ENCODE measurements around the gene GPR18. TPM values are rescaled to one million over a fixed set of nuclear protein-coding genes. Genes with fewer than 3 reads are reported as not detected.

Gene GPR18
- polyA plus RNA-seq, 1 donor (not counting 4 experiments of a cell fraction or from before 2014, with no cell fraction given), result not detected

DNA sequence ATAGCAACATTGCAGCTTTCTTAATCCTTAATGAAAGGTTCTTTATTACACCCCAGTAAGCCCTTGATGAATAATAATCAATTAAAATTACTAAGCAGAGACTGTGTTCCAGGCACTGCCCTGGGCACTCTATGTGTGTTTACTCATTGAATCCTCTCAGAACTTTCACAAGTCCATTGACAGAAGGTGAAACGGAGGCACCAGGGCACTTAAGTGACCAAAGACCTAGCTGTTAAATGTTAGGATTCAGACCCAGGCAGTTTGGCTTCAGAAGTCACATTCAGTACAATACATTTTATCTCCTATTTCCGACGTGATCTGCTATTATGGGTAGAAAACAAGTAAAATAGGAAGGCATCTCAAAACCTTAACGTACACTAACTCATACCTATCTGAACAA is 46.4 kb upstream of the GPR18 start:
- Histone ChIP-seq H3K4me1 (ENCODE audit: control insufficient read depth, extremely low read depth, insufficient read depth, low read length) (peaks cover 12% of the 10 kb centered on the region), H3K9me1 (ENCODE audit: control insufficient read depth, extremely low read depth, insufficient read depth, low read length) (no peaks in the 10 kb centered on the region), H3K4me2 (ENCODE audit: control insufficient read depth, extremely low read depth, insufficient read depth, low read depth, low read length) (no peak overlapping the region), H3K9ac (ENCODE audit: control insufficient read depth, extremely low read depth, insufficient read depth, low read length) (no peak overlapping the region), H3K36me3 (ENCODE audit: control insufficient read depth in 2 of 2, extremely low read depth in 1 of 2, insufficient read depth in 2 of 2, low read length in 2 of 2) (peaks cover 0 to 2% of the 10 kb centered on the region in 2 experiments), H2AFZ (ENCODE audit: control insufficient read depth, low read length) (no peak overlapping the region), H3K79me2 (ENCODE audit: control insufficient read depth, insufficient read depth, low read length) (no peaks in the 10 kb centered on the region), H4K20me1 (ENCODE audit: control insufficient read depth, extremely low read depth, insufficient read depth, low read length) (no peaks in the 10 kb centered on the region), H3K27me3 (ENCODE audit: control insufficient read depth, extremely low read depth, insufficient read depth, low read length) (no peaks in the 10 kb centered on the region), H3K4me3 (ENCODE audit: control insufficient read depth in 2 of 3, extremely low read depth in 1 of 3, insufficient read depth in 2 of 3, low read depth in 1 of 3, low read length in 3 of 3) (no peak overlapping the region), H3K27ac (ENCODE audit: control insufficient read depth, insufficient read depth, low read length) (no peak overlapping the region), H3K9me3 (ENCODE audit: control insufficient read depth, low read depth, low read length) (no peaks in the 10 kb centered on the region)
- TF ChIP-seq, protein P1, sequence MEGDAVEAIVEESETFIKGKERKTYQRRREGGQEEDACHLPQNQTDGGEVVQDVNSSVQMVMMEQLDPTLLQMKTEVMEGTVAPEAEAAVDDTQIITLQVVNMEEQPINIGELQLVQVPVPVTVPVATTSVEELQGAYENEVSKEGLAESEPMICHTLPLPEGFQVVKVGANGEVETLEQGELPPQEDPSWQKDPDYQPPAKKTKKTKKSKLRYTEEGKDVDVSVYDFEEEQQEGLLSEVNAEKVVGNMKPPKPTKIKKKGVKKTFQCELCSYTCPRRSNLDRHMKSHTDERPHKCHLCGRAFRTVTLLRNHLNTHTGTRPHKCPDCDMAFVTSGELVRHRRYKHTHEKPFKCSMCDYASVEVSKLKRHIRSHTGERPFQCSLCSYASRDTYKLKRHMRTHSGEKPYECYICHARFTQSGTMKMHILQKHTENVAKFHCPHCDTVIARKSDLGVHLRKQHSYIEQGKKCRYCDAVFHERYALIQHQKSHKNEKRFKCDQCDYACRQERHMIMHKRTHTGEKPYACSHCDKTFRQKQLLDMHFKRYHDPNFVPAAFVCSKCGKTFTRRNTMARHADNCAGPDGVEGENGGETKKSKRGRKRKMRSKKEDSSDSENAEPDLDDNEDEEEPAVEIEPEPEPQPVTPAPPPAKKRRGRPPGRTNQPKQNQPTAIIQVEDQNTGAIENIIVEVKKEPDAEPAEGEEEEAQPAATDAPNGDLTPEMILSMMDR (optimal IDR thresholded peaks at IDR 0.05 in 1 of 3, IDR thresholded peaks at IDR 0.05 in 1 of 3, conservative IDR thresholded peaks at IDR 0.05 in 1 of 3; ENCODE audit: extremely low read depth in 1 of 3, insufficient read depth in 2 of 3, low read length in 3 of 3), result no peak
- no peak for TF ChIP-seq EZH2 (IDR thresholded peaks at IDR 0.05; ENCODE audit: low read length)
- no peak for DNase-seq (ENCODE audit: low read depth, low spot score)
- FAIRE-seq, result no peak
- dilution Hi-C loops (cut with MboI; ENCODE audit: extremely low pct_ligation_motif_present, low sequenced_read_pairs), result no loop called here

DNA sequence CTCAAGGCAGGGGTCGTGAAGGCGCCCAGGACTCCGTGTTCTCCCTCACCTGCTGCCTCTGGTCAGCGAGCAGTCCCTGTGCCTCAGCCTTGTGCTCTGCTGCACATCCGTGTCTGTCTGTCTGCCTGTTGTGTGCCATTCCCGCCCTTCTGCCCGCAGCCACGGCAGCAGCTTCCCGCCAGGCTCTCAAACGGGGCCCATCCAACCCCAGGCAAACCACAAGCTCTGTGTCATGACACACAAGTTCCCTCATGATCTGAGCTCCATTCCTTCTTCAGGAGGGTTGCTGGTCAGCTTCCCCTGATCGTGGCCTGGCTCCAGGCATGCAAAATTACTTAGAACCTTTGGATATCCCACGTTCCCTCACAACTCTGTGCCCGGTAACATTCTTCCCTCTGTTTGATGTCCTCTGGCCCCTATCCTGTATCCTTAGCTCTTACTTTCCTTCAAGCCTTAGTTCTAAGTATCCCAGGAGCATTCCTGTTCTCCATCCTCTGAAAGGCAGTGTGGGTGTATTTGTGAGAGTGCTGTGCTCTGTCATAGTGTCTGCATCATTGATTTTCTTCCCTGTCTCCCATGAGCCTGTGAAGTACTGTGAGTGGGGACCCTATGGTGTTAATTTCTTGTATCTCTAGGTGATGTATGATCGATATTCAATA is 45.8 kb upstream of the GPR18 start:
- Histone ChIP-seq H2AFZ (ENCODE audit: control insufficient read depth, low read length) (no peak overlapping the region), H3K27ac (ENCODE audit: control insufficient read depth, insufficient read depth, low read length) (no peak overlapping the region), H3K9ac (ENCODE audit: control insufficient read depth, extremely low read depth, insufficient read depth, low read length) (no peak overlapping the region), H3K9me3 (ENCODE audit: control insufficient read depth, low read depth, low read length) (no peaks in the 10 kb centered on the region), H3K9me1 (ENCODE audit: control insufficient read depth, extremely low read depth, insufficient read depth, low read length) (no peaks in the 10 kb centered on the region), H3K4me1 (ENCODE audit: control insufficient read depth, extremely low read depth, insufficient read depth, low read length) (peaks cover 12% of the 10 kb centered on the region), H4K20me1 (ENCODE audit: control insufficient read depth, extremely low read depth, insufficient read depth, low read length) (no peaks in the 10 kb centered on the region), H3K27me3 (ENCODE audit: control insufficient read depth, extremely low read depth, insufficient read depth, low read length) (no peaks in the 10 kb centered on the region), H3K79me2 (ENCODE audit: control insufficient read depth, insufficient read depth, low read length) (no peaks in the 10 kb centered on the region), H3K4me2 (ENCODE audit: control insufficient read depth, extremely low read depth, insufficient read depth, low read depth, low read length) (no peak overlapping the region), H3K36me3 (ENCODE audit: control insufficient read depth in 2 of 2, extremely low read depth in 1 of 2, insufficient read depth in 2 of 2, low read length in 2 of 2) (peaks cover 0 to 2% of the 10 kb centered on the region in 2 experiments), H3K4me3 (ENCODE audit: control insufficient read depth in 2 of 3, extremely low read depth in 1 of 3, insufficient read depth in 2 of 3, low read depth in 1 of 3, low read length in 3 of 3) (no peak overlapping the region)
- DNase-seq (ENCODE audit: low read depth, low spot score) (no peak), FAIRE-seq (no peak)
- no peak for TF ChIP-seq EZH2 (IDR thresholded peaks at IDR 0.05; ENCODE audit: low read length)
- TF ChIP-seq, protein P1 (optimal IDR thresholded peaks at IDR 0.05 in 1 of 3, IDR thresholded peaks at IDR 0.05 in 1 of 3, conservative IDR thresholded peaks at IDR 0.05 in 1 of 3; ENCODE audit: extremely low read depth in 1 of 3, insufficient read depth in 2 of 3, low read length in 3 of 3), result no peak
- dilution Hi-C loops (cut with MboI; ENCODE audit: extremely low pct_ligation_motif_present, low sequenced_read_pairs), result no loop called here

Data from keratinocyte (primary cell).